GM18858 (cell line): ENCODE data around the gene LMAN2.
A peak's percentile ranks its signal among the peaks of the same experiment; 100 is the strongest.
"Not testable (repeated sequence)": the region's sequence is repeated elsewhere in the genome, so short reads cannot be mapped to it uniquely, and the experiment has no call there.

Experiments
- ATAC-seq: cut with Tn5 transposase; IDR thresholded peaks from one replicate; pipeline ENCODE4 v1.9.1; 2021; ENCODE audit not compliant: unreplicated experiment

LMAN2 gene

DNA sequence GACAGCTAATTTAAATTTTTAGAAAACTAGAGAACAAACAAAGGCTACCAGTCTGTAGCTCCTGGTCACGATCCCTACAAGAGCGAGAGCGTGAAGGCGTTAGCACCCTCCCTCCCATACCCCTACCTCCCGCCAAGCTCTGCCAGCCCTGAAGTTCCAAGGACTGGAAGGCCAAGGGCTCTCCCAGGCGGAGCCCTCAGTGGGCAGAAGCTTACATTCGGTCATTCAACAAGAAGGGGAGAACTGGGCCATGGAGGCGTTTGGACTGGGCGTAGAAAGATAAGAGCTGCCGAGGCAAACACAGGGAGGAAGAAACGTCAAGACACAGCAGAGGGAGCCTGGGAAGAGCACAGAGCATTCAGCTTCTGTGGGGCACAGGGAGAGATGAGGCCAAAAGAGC is 42.7 kb downstream of the LMAN2 start:
- no peak for ATAC-seq

- no peak for ATAC-seq
These were observed 43.7 kb downstream of the LMAN2 start for GRCh38 chr5:177307544-177308363.

DNA sequence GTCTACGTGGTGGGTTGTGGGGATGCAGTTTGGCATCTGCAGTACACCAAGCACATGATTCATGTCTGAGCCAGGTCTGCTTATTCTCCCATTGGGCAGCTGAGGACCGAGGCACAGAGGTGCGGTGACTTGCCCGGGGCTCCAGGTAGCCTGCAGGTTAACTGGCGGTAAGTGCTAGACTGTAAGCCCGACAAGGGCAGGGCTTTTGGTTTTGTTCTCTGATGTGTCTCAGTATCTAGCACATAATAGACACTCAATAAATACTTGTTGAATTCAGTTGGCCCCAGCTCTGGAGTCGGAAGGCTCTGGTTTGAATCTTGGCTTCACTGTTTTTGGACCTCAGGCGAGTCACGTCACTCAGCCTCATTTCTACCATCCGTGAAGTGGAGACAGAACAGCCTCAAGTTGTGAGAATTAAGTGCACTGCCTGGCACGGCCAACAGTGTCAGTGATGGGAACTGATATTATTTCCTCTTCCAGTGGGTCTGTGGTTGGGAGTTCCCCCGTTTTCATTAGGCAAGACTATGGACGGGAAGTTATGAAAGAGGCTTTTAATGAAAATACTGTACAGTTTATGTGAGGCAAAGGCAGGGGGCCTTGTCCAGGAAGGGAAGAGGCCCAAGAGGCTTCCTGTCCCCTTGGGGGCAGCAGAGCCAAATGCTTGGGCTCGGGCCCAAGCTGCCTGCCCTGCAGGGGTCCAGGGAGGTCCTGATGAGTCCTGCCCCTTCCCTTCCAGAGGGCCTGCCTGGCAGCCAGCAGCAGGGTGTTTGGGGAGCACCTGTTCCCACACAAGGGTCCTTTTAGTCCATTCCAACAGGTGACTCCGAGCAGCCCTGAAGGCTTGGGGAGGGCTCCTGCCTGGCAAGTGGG is 44.6 kb downstream of the LMAN2 start:
- ATAC-seq, result no peak

GRCh38 chr5:177306103-177306640 is 45.3 kb downstream of the LMAN2 start:
- not testable (repeated sequence) for ATAC-seq

- no peak for ATAC-seq
These were observed 46.9 kb downstream of the LMAN2 start for GRCh38 chr5:177304392-177305119.

DNA sequence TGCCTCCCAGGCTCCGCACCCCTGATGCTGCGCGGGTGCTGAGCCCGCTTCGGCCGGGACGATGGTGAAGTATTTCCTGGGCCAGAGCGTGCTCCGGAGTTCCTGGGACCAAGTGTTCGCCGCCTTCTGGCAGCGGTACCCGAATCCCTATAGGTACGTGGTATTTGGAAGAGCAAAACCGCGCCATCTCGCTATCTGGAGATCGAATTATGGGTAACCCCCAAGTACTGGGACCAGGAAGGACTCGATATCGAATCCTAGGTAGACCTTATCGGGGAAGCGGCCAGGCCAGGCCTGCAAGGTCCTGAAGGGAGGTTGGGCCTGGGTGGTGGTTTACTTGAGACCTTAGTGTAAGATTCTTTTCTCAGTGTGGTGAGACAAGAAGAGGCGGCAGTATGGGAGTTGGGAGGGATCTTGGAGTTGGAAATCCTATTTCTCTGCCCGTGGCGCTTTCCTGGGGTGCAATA is 47.5 kb downstream of the LMAN2 start:
- no peak for ATAC-seq

DNA sequence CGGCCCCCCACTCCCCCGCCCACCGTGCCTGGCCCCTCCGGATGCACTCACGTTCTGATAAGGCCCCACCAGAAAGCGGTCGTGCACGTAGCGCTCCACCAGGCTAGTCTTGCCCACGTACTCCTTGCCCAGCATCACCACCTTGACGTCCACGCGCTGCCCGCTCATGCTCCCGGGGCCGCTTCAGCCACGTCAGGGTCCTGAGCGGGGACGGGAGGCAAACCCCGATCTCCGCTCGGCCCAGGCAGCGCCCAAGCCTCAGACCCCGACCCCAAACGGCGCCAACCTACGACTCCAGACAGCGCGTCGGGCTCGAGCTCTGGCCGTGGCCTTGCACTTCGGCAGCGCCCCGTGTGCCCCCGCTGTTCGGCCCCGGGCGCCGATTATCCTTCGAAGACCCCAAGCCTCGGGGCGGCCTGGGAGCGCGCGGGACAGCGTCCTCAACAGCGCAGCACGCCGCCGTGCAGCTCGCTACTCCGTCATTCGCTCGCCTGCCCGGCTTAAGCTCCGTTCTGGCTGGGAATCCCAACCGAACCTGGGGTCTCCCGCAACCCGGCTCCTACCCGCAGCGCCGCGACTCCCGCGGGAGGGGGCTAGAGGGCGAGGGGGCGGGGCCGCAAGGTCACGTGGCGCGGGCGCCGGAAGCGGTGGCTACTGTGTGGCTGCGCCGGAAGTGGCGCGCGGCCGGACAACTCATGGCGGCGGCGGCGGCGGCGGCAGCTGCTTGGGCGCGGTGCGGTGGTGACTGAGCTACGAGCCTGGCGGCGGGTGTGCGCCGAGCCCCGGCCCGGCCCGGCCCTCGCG is 48.1 kb downstream of the LMAN2 start, which contains the start of the genes PRELID1 and RAB24:
TSS of gene PRELID1 (plus strand) at position 679 of the 804 bp plus-strand sequence. CDS start 187 bp downstream, outside the sequence.
TSS of gene RAB24 (minus strand) at position 599 of the 804 bp plus-strand sequence. CDS start at position 168, 431 bp downstream.
- ATAC-seq, result no peak

GRCh38 chr5:177302354-177303110 is 48.9 kb downstream of the LMAN2 start:
- ATAC-seq, result no peak

DNA sequence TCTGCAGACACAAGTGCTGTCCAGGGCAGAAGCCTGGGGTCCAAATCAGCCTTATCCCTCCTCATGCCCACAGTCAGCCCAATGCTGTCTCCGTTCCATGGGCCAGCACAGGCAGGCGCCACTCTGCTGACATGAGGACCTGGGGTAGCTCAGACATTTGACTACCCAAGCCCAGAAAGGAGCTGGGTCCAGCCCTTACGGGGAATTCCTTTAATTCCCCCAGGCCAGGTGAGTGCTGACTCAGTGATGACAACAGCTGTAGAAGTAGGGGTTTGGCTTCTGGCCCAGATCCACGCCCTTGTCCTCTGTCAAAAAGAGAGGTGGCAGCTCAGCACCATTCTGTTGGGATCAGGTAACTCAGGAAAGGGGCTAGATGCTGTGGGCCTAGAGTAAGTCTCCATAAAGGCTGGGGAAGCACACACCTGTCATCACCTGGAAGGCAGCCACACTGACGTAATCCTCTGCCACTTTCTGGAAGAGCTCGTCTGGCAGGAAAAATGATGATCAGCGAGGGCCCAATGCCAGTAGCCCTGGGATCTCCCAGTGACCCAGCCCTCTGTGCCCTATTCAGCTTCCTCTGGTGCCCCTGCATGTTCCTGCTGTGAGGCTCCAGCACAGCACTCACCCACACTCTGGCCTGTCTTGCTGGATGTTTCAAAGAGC is 49.8 kb downstream of the LMAN2 start:
- ATAC-seq, result no peak

- no peak for ATAC-seq
These were observed 50.5 kb downstream of the LMAN2 start for GRCh38 chr5:177300951-177301350.

DNA sequence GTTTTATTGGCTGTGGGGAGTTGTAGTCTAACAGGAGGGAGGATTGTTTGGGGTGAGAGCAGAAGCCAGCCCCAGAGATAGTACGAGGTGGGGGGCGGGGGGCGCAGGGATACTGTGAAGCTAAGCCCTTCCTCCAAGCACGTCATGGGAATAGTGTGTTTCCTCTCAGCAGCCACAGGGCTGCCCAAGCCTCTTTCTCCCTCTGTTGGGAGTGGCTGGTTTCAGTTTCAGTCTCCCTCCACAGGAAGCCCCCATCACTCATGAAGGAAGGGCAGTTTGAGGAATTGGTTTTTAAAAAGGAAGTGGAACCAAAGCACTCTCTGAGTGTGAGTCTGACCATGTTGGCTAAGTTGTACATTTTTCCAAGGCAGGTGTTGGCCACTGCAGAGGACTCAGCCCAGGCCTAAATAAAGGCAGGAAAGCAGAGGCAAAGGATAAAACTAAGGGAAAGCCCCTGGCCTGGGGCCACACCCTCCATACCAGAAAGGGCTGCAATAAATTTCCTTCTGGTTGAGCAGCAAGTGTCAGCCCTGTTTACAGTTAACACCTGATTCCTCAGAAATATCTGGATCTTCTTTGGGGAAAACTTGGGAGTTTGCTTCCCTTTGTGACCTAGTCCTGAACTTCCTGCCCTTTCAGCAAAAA is 51.1 kb downstream of the LMAN2 start:
- ATAC-seq, result peak; percentile 40

DNA sequence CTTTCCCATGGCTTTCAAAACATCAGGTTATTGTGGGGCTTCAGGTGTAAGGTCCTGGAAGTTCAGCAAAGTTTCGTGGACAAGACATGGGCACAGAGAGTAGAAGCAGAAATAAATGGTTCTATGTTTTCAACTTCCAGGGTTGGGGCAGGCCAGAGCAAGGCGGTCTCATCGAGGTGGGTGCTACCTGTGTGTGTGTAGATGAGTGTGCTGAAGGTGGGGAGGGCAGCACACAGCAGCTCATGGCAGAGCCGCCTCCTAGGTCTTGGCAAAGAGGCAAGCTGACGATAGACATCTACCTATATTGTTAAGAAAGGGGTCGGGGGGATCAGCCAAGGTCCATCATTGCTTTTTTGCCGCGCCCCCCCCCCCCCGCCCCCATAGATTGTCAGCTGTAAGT is 51.8 kb downstream of the LMAN2 start:
- no peak for ATAC-seq

GRCh38 chr5:177297922-177298321 is 53.5 kb downstream of the LMAN2 start:
- ATAC-seq, result no peak

DNA sequence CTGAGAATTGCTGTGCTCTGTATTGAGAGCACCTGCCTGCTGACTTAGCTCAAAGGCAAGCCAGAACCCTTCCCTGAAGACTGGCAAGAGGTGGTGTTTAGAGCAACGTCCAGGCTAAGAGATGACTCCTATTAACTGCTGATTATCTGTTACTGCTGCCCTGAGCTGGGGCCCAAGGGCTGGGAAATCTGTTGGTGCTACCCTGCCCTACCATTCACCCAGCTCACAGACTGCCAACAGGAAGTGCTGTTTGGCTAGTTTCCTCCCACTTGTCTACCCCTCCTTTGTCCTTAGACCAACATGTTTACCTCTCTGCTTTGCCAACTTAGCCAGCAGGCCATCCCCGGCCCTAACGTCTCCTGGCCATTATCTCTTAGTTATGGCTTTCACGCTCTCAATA is 54.9 kb downstream of the LMAN2 start:
- ATAC-seq, result no peak

DNA sequence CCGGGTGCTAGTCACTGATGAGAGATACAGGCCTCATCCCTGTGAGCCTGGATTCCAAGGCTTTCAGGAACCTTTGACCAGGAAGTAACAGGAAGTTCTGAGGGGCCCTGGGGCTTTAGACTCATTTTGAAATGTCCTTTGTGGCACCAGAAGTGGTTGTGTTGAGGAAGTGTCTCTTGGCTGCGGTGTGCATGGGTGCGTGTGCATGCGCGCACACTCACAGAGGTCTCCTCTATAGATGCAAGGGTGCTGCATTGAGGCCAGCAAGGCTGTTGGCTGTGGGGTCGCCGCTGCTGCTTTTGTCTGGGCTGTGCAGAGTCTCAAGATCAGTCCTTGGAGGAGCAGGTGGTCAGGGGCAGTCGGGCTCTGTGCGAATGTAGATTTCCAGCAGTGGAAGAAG is 55.5 kb downstream of the LMAN2 start:
- ATAC-seq, result no peak

DNA sequence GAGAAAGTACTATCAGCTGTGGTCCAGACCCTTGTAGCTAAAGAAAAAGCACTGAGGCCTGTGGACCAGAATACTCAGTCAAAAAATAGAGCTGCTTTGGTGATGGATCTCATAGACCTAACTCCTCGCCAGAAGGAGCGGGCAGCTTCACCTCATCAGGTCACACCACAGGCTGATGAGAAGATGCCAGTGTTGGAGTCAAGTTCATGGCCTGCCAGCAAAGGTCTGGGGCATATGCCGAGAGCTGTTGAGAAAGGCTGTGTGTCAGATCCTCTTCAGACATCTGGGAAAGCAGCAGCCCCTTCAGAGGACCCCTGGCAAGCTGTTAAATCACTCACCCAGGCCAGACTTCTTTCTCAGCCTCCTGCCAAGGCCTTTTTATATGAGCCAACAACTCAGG is 56.8 kb downstream of the LMAN2 start:
- ATAC-seq, result no peak

DNA sequence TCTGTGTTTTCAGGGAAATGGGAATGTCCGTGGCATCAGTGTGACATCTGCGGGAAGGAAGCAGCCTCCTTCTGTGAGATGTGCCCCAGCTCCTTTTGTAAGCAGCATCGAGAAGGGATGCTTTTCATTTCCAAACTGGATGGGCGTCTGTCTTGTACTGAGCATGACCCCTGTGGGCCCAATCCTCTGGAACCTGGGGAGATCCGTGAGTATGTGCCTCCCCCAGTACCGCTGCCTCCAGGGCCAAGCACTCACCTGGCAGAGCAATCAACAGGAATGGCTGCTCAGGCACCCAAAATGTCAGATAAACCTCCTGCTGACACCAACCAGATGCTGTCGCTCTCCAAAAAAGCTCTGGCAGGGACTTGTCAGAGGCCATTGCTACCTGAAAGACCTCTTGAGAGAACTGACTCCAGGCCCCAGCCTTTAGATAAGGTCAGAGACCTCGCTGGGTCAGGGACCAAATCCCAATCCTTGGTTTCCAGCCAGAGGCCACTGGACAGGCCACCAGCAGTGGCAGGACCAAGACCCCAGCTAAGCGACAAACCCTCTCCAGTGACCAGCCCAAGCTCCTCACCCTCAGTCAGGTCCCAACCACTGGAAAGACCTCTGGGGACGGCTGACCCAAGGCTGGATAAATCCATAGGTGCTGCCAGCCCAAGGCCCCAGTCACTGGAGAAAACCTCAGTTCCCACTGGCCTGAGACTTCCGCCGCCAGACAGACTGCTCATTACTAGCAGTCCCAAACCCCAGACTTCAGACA is 57.5 kb downstream of the LMAN2 start:
- ATAC-seq, result no peak
